K562 (cell line): ENCODE measurements around the gene WDR88. TPM values are rescaled to one million over a fixed set of nuclear protein-coding genes. Genes with fewer than 3 reads are reported as not detected.

Source experiments
- ATAC-seq: fragments of 200-7000 bp; cut with Tn5 transposase; 3 replicates; pipeline ENCODE4 v1.9.1; 2020; ENCODE audit warnings: moderate library complexity
- BruUV-seq: library from RNA; stranded (reverse); fragments of 400-500 nt; replicated peaks from 2 replicates; lab custom pipeline; 2021; lab: Mats Ljungman, UMichigan
- CTCF ChIA-PET: fragments of 300-600 bp; formaldehyde crosslinking; extraction: SDS; loops from one replicate; lab custom pipeline; 2021; ENCODE audit warnings: low intra/inter-chr PET ratio; lab: Yijun Ruan, JAX
- POLR2A ChIA-PET: fragments of 300-600, 350-650 bp; sonication (Branson Sonifier 250); formaldehyde crosslinking; extraction: SDS; loops from one replicate; lab custom pipeline; 2021; ENCODE audit warnings: antibody characterized with exemption, inconsistent platforms; lab: Yijun Ruan, JAX
- DNase-seq, 4 experiments: peaks; one replicate each; pipeline versions ENCODE4 v3.0.0 to v3.0.0-alpha.2; 2011 to 2018; ENCODE audit warnings: low spot score in 3 of 4, mixed read lengths in 3 of 4; ENCODE audit errors: extremely low read depth in 1 of 4
- FAIRE-seq: peaks from 2 replicates; lab custom pipeline; 2011; peaks lifted over from hg19 to GRCh38; lab: Jason Lieb, UNC
- H2AFZ ChIP-seq: 2 replicates; pipeline ENCODE4 v1.6.0; 2011; ENCODE audit warnings: low read depth, low read length, control low read depth, inconsistent platforms
- H3K27ac ChIP-seq: fragments of 200-600 bp; 3 replicates; pipeline ENCODE4 v1.8.0; 2011; ENCODE audit warnings: low read depth, mild to moderate bottlenecking, control low read depth, inconsistent platforms, low read length, moderate library complexity, mixed read lengths; ENCODE audit errors: extremely low read depth
- H3K27me3 ChIP-seq, 2 experiments: fragments of 300-600 bp in 1 of 2; 2 replicates in 1 of 2; 3 replicates in 1 of 2; pipeline versions ENCODE4 v1.6.0 to v1.8.0; 2011; ENCODE audit warnings: inconsistent platforms in 2 of 2, low read length in 2 of 2, mild to moderate bottlenecking in 1 of 2, mixed read lengths in 1 of 2, moderate library complexity in 1 of 2; ENCODE audit not compliant: control insufficient read depth in 2 of 2, insufficient read depth in 2 of 2
- H3K36me3 ChIP-seq: fragments of 300-600 bp; 3 replicates; pipeline ENCODE4 v1.8.0; 2011; ENCODE audit warnings: mild to moderate bottlenecking, low read length, inconsistent platforms; ENCODE audit not compliant: control insufficient read depth, insufficient read depth
- H3K4me1 ChIP-seq, 2 experiments: fragments of 200-600 bp in 1 of 2; replicated peaks in 1 of 2; 2 replicates in 1 of 2; 3 replicates in 1 of 2; pipeline versions ENCODE4 v1.5.1 to v1.8.0; 2011; ENCODE audit warnings: inconsistent platforms in 2 of 2, low read length in 2 of 2, mild to moderate bottlenecking in 1 of 2, mixed read lengths in 1 of 2, moderate library complexity in 1 of 2; ENCODE audit not compliant: control insufficient read depth in 2 of 2, insufficient read depth in 2 of 2
- H3K4me2 ChIP-seq: 2 replicates; pipeline ENCODE4 v1.6.1; 2011; ENCODE audit warnings: low read length, control low read depth, inconsistent platforms, mixed read lengths; ENCODE audit not compliant: insufficient read depth
- H3K4me3 ChIP-seq: fragments of 200-600 bp; sonication (generic), shearing (Covaris generic); 2 replicates; pipeline ENCODE4 v1.5.1; 2016; ENCODE audit warnings: control low read depth, inconsistent platforms
- H3K79me2 ChIP-seq: fragments of 200-600 bp; 3 replicates; pipeline ENCODE4 v1.8.0; 2011; ENCODE audit warnings: low read length, inconsistent platforms; ENCODE audit not compliant: control insufficient read depth, insufficient read depth
- H3K9ac ChIP-seq, 2 experiments: 2 replicates each; pipeline versions ENCODE4 v1.6.0 to v1.6.1; 2011; ENCODE audit warnings: low read depth in 2 of 2, low read length in 2 of 2, control low read depth in 1 of 2, inconsistent platforms in 1 of 2, mild to moderate bottlenecking in 1 of 2, mixed read lengths in 1 of 2; ENCODE audit not compliant: insufficient read depth in 1 of 2
- H3K9me1 ChIP-seq: one replicate; pipeline ENCODE4 v1.6.0; 2011; ENCODE audit warnings: inconsistent platforms, mild to moderate bottlenecking, low read length, moderate library complexity; ENCODE audit not compliant: control insufficient read depth, insufficient read depth
- H3K9me3 ChIP-seq: replicated peaks from 2 replicates; pipeline ENCODE4 v1.5.1; 2011; ENCODE audit warnings: low read depth, low read length, inconsistent platforms; ENCODE audit not compliant: control insufficient read depth, insufficient read depth
- H4K20me1 ChIP-seq: replicated peaks from 2 replicates; pipeline ENCODE4 v1.6.1; 2011; ENCODE audit warnings: low read length, inconsistent platforms, mixed read lengths; ENCODE audit not compliant: control insufficient read depth, insufficient read depth
- ESRRA ChIP-seq: fragments of 450-650 bp; IDR thresholded peaks from 2 replicates; pipeline ENCODE4 v1.6.1; 2014; ENCODE audit warnings: low read depth, mild to moderate bottlenecking, moderate library complexity, borderline replicate concordance
- ETS1 ChIP-seq: conservative IDR thresholded peaks from 2 replicates; pipeline ENCODE4 v1.6.1; 2011; ENCODE audit warnings: low read depth, mild to moderate bottlenecking, low read length; ENCODE audit not compliant: control insufficient read depth
- HMG20A ChIP-seq: fragments of 450-650 bp; formaldehyde crosslinking; conservative IDR thresholded peaks from 2 replicates; pipeline ENCODE4 v1.4.0; 2020; ENCODE audit warnings: mild to moderate bottlenecking, mixed read lengths
- MYBL2 ChIP-seq, 2 experiments: fragments of 450-650 bp in 1 of 2; sonication (generic) in 1 of 2; formaldehyde crosslinking in 1 of 2; IDR thresholded peaks; 2 replicates each; pipeline versions ENCODE4 v1.6.1 to v1.8.1; 2017 to 2022; ENCODE audit warnings: borderline replicate concordance in 1 of 2, inconsistent platforms in 1 of 2, low read depth in 1 of 2, mild to moderate bottlenecking in 1 of 2, missing genetic modification reagents in 1 of 2, moderate library complexity in 1 of 2
- MYC ChIP-seq, 2 experiments: fragments of 250-450 bp in 1 of 2; sonication (Bioruptor Pico) in 1 of 2; IDR thresholded peaks; 2 replicates each; pipeline versions ENCODE4 v1.5.1 to v1.6.1; 2012 to 2021; ENCODE audit warnings: low read depth in 2 of 2, borderline replicate concordance in 1 of 2, improper control_type of control experiment in 1 of 2, low read length in 1 of 2, mild to moderate bottlenecking in 1 of 2, moderate library complexity in 1 of 2
- POLR2G ChIP-seq: fragments of 200-400 bp; formaldehyde crosslinking; IDR thresholded peaks from 2 replicates; pipeline ENCODE4 v1.6.1; 2017; ENCODE audit warnings: low read depth, mild to moderate bottlenecking, antibody characterized with exemption, low read length, moderate library complexity
- RBBP5 ChIP-seq: fragments of 200-600 bp; sonication (generic); IDR thresholded peaks from 2 replicates; pipeline ENCODE4 v1.6.1; 2012; ENCODE audit warnings: borderline replicate concordance, mild to moderate bottlenecking, low read length, control low read depth, inconsistent platforms; ENCODE audit not compliant: insufficient read depth, poor library complexity, severe bottlenecking
- SREBF1 ChIP-seq: fragments of 150-350 bp; IDR thresholded peaks from 2 replicates; pipeline ENCODE4 v1.6.1; 2014; ENCODE audit warnings: antibody characterized with exemption, low read depth, low read length, borderline replicate concordance
- SRSF9 ChIP-seq: fragments of 200-400 bp; formaldehyde crosslinking; IDR thresholded peaks from 2 replicates; pipeline ENCODE4 v1.6.1; 2017; ENCODE audit warnings: low read depth, low read length, borderline replicate concordance
- TCF15 ChIP-seq: fragments of 250-450 bp; sonication (Bioruptor Pico); IDR thresholded peaks from 2 replicates; pipeline ENCODE4 v1.8.0; 2022; ENCODE audit warnings: moderate library complexity, mild to moderate bottlenecking, inconsistent platforms
- THRA ChIP-seq: fragments of 450-650 bp; IDR thresholded peaks from 2 replicates; pipeline ENCODE4 v1.6.1; 2017; ENCODE audit warnings: mild to moderate bottlenecking, moderate library complexity
- ZBTB12 ChIP-seq: fragments of 250-450 bp; sonication (Bioruptor Pico); IDR thresholded peaks from 2 replicates; pipeline ENCODE4 v1.4.0; 2020
- ZNF133 ChIP-seq: fragments of 250-450 bp; sonication (Bioruptor Pico); IDR thresholded peaks from 2 replicates; pipeline ENCODE4 v1.4.0; 2020; ENCODE audit warnings: mild to moderate bottlenecking
- WGBS: fragments of 100-300 bp; shearing (Covaris generic); methylation state at CpG from one replicate; pipeline ENCODE4 v1.1.6; 2016; ENCODE audit warnings: low coverage, mixed read lengths; ENCODE audit not compliant: insufficient coverage; ENCODE audit errors: missing lambda C conversion rate; 5-methylcytosine and 5-hydroxymethylcytosine counted together
- in situ Hi-C: fragments of 300-500 bp; cut with MboI; formaldehyde crosslinking; loops from 4 replicates; pipeline ENCODE4 v1.15.0; 2018; ENCODE audit warnings: inconsistent platforms, mixed read lengths
- intact Hi-C: fragments of 100-400 bp; cut with micrococcal nuclease; formaldehyde crosslinking; loops from 2 replicates; pipeline ENCODE4 v1.14.2; 2022
- polyA plus RNA-seq, 8 experiments: library from polyadenylated mRNA; depleted of rRNA in 4 of 8; stranded (reverse) in 5 of 8; unstranded in 3 of 8; fragments of >200 nt; fragmentation: Nextera tagmentation in 2 of 8; fragmentation: Illumina TruSeq in 1 of 8; extraction: Ambion mirVana in 2 of 8; extraction: Trizol in 1 of 8; gene quantifications; 2 replicates each; pipeline versions ENCODE4 v1.2.1 to v1.2.3, GENCODE V29; 2011 to 2014; ENCODE audit warnings: inconsistent platforms in 1 of 8, missing spikeins in 1 of 8
- total RNA-seq, 7 experiments: library from RNA; depleted of rRNA in 6 of 7; stranded (reverse); fragments of >200 nt in 6 of 7; fragmentation: Illumina TruSeq in 2 of 7; extraction: Trizol in 2 of 7; gene quantifications; 2 replicates each; pipeline versions ENCODE4 v1.2.1 to v1.2.3, GENCODE V29; 2011 to 2021; ENCODE audit warnings: low replicate concordance in 1 of 7

Gene WDR88
- total and polyA plus RNA-seq, 9 of the 15 experiments (the other 6 are each of a cell fraction or from before 2014, with no cell fraction given): 0.03 to 0.04 TPM; not detected in 7

- no peak for TF ChIP-seq ETS1
- TF ChIP-seq RBBP5: peak; percentile 2
These were observed 74.5 kb downstream of the WDR88 start (continued) for GRCh38 chr19:33206261-33207039.

GRCh38 chr19:33207040-33207620 lies 75.2 kb downstream of the WDR88 start:
- Histone ChIP-seq H3K9me3 (no peaks in the 10 kb centered on the region), H3K9me1 (no peaks in the 10 kb centered on the region), H3K27me3 (peaks cover 11 to 90% of the 10 kb centered on the region in 2 experiments; a peak in 4 of 5 replicates), H3K9ac (no peak overlapping the region), H3K27ac (no peak overlapping the region), H3K4me2 (no peak overlapping the region), H3K4me3 (no peak overlapping the region), H3K4me1 (peaks cover 0 to 37% of the 10 kb centered on the region in 2 experiments; a peak in 2 of 5 replicates), H4K20me1 (peaks cover 9% of the 10 kb centered on the region; the same call in 1 of the 2 replicates), H2AFZ (no peak overlapping the region), H3K36me3 (no peaks in the 10 kb centered on the region), H3K79me2 (no peaks in the 10 kb centered on the region)
- CTCF ChIA-PET: no interaction called here
- no peak for DNase-seq
- no peak for FAIRE-seq
- no peak for ATAC-seq
- no TSS peak for BruUV-seq
- POLR2A ChIA-PET: no interaction called here
- WGBS: under 1% methylated on average over 22 of the region's 38 CpGs
- in situ Hi-C loops (no loop called here), intact Hi-C loops (no loop called here)
- TF ChIP-seq HMG20A (CRISPR knock-in tag) (no peak), TCF15 (CRISPR knock-in tag) (no peak), SRSF9 (no peak), SREBF1 (no peak), ZBTB12 (no peak), THRA (no peak), MYC (IDR thresholded peaks at IDR 0.05; ENCODE audit: low read depth, low read length) (no peak), MYC (CRISPR knock-in tag; IDR thresholded peaks at IDR 0.05; ENCODE audit: borderline replicate concordance, low read depth) (no peak), ZNF133 (no peak), POLR2G (no peak), MYBL2 (IDR thresholded peaks at IDR 0.05; ENCODE audit: low read depth) (no peak), MYBL2 (CRISPR knock-in tag; IDR thresholded peaks at IDR 0.05; ENCODE audit: borderline replicate concordance) (no peak), ESRRA (no peak)
